ENCODE data around the gene ATP8B4. TPM values are rescaled to one million over a fixed set of nuclear protein-coding genes. Genes with fewer than 3 reads are reported as not detected.

ATP8B4 gene
- total RNA-seq, 6 donors from 2014 or later: 2.2 to 9.4 (median 5.4) TPM

GRCh38 chr15:50107591-50108408 lies 11.2 kb downstream of the ATP8B4 start:
- TF ChIP-seq POLR2A (IDR thresholded peaks at IDR 0.05) (peak in 1 of 4 donors; percentile 28), EP300 (IDR thresholded peaks at IDR 0.05) (no peak)
- peak; percentile 85 to 88 for ATAC-seq (ENCODE audit: low FRiP score in 2 of 2)
- peaks cover 4 to 16% (median 6%) of the 10 kb centered on the region in 4 donors for H3K4me1 ChIP-seq

GRCh38 chr15:50107157-50107556 lies 11.9 kb downstream of the ATP8B4 start:
- WGBS, 2 donors: 53 to 67% methylated on average over 4 of the region's 4 CpGs
- no peak for ATAC-seq (ENCODE audit: low FRiP score in 2 of 2)
- H3K27ac ChIP-seq: peak overlapping the region in 3 of 4 donors; percentile 28 to 53 (median 32)

More at GRCh38 chr15:50107591-50108408, 11.2 kb downstream of the ATP8B4 start:
- Histone ChIP-seq H3K27me3 (no peaks in the 10 kb centered on the region), H3K9me3 (no peaks in the 10 kb centered on the region), H3K27ac (peak overlapping the region; percentile 77 to 82 (median 78)), H3K4me3 (no peak overlapping the region), H3K36me3 (no peaks in the 10 kb centered on the region)
- DNase-seq: peak in 1 of 2 donors; percentile 70
- WGBS, 2 donors: 61 to 70% methylated on average over 7 of the region's 7 CpGs

GRCh38 chr15:50106457-50106856 lies 12.6 kb downstream of the ATP8B4 start:
- 80% methylated on average over 5 of the region's 5 CpGs for WGBS, 2 donors
- no peak for DNase-seq

More at GRCh38 chr15:50107157-50107556, 11.9 kb downstream of the ATP8B4 start:
- Histone ChIP-seq H3K4me3 (no peak overlapping the region), H3K27me3 (no peaks in the 10 kb centered on the region), H3K36me3 (no peaks in the 10 kb centered on the region), H3K4me1 (peaks cover 4 to 16% (median 6%) of the 10 kb centered on the region in 4 donors), H3K9me3 (no peaks in the 10 kb centered on the region)
- TF ChIP-seq EP300 (IDR thresholded peaks at IDR 0.05) (no peak), POLR2AphosphoS5 (IDR thresholded peaks at IDR 0.05) (no peak), CTCF (IDR thresholded peaks at IDR 0.05) (no peak), POLR2A (IDR thresholded peaks at IDR 0.05) (no peak)
- no peak for DNase-seq

GRCh38 chr15:50100486-50100885 lies 18.5 kb downstream of the ATP8B4 start:
- Histone ChIP-seq H3K4me3 (no peak overlapping the region), H3K36me3 (no peaks in the 10 kb centered on the region), H3K9me3 (no peaks in the 10 kb centered on the region), H3K4me1 (no peaks in the 10 kb centered on the region), H3K27me3 (no peaks in the 10 kb centered on the region), H3K27ac (no peak overlapping the region)
- ATAC-seq (ENCODE audit: low FRiP score in 2 of 2): no peak
- TF ChIP-seq EP300 (IDR thresholded peaks at IDR 0.05) (no peak), POLR2AphosphoS5 (IDR thresholded peaks at IDR 0.05) (no peak), CTCF (IDR thresholded peaks at IDR 0.05) (no peak)
- DNase-seq: no peak
- 69 to 80% methylated on average over 1 of the region's 1 CpG for WGBS, 2 donors

More at GRCh38 chr15:50106457-50106856, 12.6 kb downstream of the ATP8B4 start:
- TF ChIP-seq CTCF (IDR thresholded peaks at IDR 0.05): no peak
- TF ChIP-seq POLR2AphosphoS5 (IDR thresholded peaks at IDR 0.05): no peak
- TF ChIP-seq EP300 (IDR thresholded peaks at IDR 0.05): no peak
- no peak for TF ChIP-seq POLR2A (IDR thresholded peaks at IDR 0.05)
- no peaks in the 10 kb centered on the region for H3K36me3 ChIP-seq
- H3K27me3 ChIP-seq: no peaks in the 10 kb centered on the region
- H3K4me1 ChIP-seq: peaks cover 4 to 16% (median 5%) of the 10 kb centered on the region in 4 donors
- no peak for ATAC-seq (ENCODE audit: low FRiP score in 2 of 2)
- H3K4me3 ChIP-seq: no peak overlapping the region
- H3K9me3 ChIP-seq: no peaks in the 10 kb centered on the region
- peak overlapping the region in 2 of 4 donors; percentile 28 to 32 for H3K27ac ChIP-seq

- H3K27me3 ChIP-seq: no peaks in the 10 kb centered on the region
- no peaks in the 10 kb centered on the region for H3K36me3 ChIP-seq
- no peaks in the 10 kb centered on the region for H3K4me1 ChIP-seq
- no peak overlapping the region for H3K27ac ChIP-seq
- H3K4me3 ChIP-seq: no peak overlapping the region
- no peak for ATAC-seq (ENCODE audit: low FRiP score in 2 of 2)
- TF ChIP-seq POLR2AphosphoS5 (IDR thresholded peaks at IDR 0.05) (no peak), CTCF (IDR thresholded peaks at IDR 0.05) (no peak), POLR2A (IDR thresholded peaks at IDR 0.05) (no peak), EP300 (IDR thresholded peaks at IDR 0.05) (no peak)
- DNase-seq: no peak
- H3K9me3 ChIP-seq: no peaks in the 10 kb centered on the region
Measured at GRCh38 chr15:50098545-50098944, 20.5 kb downstream of the ATP8B4 start.

All from upper lobe of left lung (tissue), 6 donors.